ENCODE results near the gene COQ9.
A peak's percentile ranks its signal among the peaks of the same experiment; 100 is the strongest.

The COQ9 gene

DNA sequence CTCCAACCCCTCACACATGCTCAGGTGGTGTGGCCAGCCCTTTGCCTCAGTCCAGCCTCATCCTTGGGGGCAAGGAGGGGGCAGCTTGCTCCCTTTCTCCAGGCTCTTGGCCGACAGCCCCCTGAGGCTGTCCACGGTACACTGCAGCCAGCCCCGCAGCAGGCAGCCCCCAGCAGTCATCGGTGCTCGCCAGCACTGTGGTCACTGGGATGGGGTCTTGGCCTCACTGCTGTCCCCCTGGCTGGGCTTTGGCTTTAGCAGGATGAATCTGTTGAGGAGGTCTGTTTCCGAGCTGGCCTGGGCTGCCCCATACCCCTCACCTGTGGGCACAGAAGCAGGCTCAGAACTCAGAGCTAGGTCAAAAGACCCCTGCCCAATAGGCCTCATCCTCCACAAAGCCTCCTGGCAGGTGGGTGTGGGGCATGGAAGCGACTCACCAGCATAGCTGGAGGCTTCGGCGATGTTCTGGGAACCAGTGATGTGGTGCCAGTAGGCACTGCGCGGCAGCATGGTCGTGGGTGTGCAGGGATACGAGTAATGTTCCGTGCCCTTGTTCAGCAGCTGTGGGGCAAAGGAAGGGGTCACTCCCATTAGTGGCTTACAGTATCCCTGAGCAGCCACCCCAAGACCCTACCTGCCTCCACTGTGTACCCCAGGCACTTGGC is 26.0 kb downstream of the COQ9 start:
- DNase-seq (ENCODE audit: low spot score), result no peak

DNA sequence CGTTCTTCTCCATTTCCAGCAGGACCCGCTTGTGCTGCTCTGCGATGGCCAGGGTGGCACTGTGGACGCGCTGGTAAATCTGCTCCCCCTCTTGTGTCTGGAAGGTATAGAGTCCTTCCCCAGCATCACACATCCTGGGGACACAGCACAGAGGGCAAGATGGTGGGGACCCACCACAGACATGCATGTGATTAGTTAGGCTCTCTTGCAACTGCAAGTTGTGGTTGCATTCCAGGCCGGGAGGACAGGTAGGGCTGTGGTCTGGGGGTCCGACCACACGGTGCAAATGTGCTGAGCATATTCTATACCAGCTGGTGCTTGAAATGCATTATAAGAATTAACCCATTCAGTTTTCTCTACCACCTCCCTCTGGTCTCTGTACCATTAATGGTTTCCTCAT is 26.6 kb downstream of the COQ9 start:
- no peak for DNase-seq (ENCODE audit: low spot score)

DNA sequence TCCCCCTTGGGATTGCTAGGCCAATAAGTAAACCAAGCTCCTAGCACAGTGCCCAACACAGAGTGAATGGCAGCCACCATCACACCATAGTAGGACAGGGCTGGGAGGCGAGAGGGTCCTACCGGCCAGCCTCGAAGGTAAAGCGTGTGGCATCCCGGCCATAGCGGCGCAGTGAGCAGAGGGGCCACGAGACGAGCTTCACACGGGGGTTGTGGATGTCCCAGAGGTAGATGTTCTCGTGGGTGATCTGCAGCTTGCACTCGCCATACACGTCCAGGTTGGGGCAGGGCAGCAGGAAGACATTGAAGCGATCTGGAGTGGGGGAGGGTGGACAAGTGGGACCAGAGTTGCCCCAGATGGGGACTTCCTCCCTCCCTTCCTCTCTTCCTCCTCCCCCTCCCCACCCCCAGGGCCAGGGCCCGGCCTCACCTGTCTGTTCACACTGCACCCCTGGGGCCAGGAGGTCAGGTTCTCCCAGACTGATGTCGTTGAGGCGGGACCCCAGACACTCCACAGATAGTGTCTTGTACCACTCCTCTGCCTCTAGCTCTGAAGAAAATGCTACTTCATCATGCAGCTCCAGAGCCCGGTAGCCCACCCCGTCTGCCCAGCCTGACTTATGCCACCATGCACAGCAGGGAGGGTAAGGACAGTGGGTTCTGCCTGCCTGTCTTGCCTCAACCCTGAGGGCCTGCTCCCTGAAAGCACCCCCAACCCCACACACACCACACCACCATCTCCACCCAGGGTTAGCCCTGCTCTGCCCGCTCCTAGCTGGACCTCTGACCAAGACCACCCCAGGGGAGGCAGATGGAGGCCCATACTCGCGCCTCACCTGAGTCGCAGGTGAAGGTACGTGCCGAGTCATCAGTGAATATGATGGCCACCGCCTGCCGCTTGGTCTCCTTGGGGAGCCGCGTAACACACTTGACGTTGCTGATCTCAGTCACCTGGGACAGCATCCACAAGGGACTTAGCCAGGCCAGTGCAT is 27.7 kb downstream of the COQ9 start:
- no peak for DNase-seq (ENCODE audit: low spot score)

DNA sequence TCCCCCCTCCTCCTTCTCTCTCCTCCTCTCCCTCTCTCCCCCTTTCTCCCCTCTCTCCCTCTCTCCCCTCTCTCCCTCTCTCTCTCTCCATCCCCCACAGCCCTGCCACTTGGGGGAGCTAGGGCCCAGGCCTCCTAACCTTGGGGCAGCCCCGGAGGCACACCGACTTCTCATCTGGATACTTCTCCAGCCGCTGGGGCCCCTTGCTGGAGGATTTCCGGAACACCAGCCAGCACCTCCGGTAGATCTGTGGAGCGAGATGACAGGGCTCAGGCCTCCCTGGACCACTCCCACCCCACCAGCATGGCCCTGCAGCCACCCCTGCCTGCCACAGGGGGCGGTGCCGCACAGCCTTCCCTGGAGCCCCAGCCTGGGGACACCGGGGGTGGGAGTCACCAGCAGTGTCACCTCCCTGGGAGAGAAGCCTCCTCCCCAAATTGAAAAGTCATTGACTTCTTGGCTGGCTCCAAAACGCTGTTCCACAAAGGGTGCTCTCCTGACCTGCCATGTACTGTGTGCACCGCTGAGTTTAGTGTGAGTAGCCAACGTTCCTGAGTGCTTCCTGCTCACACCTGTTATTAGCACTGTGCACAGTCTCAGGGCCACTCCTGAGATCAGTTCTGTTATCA is 28.5 kb downstream of the COQ9 start:
- peak; percentile 76 for DNase-seq (ENCODE audit: low spot score)

DNA sequence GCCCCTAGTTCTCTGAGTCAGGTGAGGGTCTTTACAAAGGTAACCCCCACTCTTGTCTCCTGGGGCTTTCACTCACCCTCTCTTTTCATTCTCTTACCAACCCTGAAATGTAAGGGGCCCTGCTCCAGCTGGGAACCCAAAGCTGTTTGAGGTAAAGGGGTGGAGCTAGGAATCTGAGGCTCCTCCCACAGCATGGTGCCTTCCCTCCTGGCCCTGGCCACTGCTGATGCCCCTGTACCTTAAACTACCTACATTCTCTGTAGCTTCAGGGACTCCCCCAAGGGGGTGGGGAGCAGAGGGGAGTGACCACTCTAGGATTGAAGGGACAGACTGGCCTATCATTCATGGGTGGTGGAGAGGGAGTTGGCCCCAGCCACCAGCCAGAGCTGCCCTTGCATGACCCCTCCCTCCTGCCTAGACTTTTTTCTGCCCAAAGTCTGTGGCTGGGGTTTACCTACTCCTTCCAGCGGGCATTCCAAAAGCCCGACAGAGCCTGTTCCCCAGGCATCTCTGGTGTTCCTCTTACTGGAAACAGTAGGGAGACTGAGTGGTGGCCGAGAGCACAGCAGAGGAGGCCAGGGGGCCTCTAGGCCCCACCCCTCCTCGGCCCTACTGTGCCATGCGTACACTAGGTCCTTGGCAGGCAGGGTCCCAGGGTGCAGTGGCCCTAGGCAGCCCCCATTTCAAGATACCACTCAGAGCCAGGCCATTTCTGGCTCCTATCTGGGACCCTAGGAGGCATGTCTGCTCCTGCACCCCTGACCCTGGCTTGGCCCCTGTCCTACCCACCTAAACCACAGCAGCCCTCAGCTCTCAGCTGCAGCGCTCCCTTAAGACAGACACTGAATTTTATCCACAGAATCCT is 29.5 kb downstream of the COQ9 start:
- DNase-seq (ENCODE audit: low spot score), result no peak

DNA sequence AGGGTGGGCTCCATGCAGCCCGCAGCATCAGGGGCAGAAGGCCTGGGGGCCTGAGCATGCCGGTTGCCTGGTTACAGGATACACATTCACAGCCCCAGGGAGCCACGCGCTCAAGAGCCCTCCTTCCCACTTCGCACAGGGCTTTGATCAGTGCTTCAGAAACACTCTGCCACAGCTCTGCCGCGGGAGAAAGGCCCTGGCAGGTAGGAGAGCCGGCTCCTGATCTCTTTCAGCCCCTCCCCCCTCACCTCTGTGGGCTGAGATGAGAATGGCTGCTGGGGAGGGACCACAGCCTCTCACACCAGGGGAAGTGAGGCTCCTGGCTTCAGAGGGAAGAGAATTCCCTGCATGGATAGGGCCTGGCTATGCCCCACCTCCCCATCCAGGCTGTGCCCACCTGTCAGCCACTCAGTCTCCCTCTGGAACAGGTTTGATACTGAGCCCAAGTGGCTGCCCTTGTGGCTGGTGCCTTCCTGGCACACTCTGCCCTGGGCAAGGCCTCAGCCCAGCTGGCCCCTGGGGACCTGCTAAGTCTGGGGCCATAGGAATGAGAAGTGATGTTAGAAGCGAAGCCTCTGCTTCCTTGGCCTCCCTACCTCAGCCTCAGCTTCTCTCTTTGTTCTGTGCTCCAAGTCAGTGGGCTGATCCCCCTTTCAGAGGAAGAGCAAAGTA is 30.4 kb downstream of the COQ9 start:
- DNase-seq (ENCODE audit: low spot score), result no peak

DNA sequence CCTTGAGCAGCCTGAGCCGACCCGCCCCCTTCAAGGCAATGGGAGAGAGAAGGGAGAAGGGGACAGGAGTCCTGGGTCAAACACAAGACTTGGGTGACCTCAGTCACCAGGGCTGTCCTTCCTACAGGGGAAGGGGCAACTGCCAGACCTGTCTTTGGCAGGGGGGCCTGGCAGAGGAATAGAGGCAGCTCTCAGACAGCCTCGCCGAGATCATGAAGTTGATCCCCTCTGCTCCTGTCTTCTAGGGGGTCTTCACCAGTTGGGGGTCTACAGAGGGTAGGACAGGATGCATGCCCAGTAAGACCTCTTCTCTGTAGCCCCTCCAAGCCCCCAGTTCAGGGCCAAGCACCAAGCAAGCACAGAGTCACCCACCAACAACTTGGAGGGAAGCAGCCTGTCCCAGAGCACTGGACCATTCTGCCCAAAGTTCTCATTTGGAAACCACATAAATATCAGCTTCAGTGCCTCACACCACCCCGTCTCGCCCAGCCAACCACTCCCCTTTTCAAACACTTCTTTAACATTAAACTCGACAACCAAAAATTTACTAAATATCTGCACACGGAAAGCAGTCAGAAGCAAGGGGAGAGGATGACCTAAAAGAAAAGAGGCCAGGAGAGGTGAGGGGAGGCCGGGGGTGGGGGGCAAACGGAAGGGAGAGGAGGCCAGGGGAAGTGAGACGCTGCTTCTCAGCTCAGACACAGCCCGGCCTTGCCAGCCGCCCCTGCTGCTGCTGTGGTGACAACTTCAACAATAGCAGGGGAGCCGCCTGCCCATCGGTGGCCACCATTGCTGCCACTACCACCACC is 31.3 kb downstream of the COQ9 start:
- DNase-seq (ENCODE audit: low spot score), result no peak

DNA sequence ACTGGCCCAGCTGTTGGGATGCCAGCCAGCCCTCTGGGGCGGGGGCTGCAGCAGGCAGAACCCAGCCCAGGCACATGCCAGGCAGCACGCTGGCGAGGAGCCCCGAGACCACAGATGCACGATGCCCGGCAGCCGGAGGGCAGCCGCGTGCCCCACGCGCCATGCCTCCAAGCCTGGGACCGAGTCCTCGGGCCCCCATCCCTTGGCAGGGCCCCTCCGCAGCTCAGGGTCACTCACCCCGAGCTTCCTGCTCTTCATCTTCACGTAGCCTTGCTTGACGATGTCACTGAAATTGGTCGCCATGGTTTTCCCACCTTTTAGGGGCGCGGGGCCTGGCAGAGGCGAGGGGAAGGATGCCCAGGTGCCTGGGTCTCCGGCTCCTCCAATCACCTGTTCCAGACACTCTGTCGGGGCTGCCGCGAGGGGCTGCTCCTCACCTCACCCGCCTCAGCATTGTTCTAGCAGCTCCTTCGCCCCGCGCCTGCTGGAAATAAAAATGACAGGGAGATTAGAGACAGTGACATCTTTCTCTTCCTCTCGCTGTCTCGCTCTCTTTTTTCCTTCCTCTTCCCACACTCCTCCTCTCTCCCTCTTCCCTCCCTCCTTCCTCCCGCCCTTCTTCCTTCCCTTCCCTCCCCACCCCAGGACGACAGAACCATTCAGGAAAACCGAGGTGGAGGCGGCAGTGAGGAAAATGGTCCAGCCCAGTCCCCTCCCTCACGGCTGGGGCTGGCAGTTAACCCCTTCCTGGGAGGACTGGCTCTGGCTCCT is 32.1 kb downstream of the COQ9 start:
- peak; percentile 80 for DNase-seq (ENCODE audit: low spot score)

DNA sequence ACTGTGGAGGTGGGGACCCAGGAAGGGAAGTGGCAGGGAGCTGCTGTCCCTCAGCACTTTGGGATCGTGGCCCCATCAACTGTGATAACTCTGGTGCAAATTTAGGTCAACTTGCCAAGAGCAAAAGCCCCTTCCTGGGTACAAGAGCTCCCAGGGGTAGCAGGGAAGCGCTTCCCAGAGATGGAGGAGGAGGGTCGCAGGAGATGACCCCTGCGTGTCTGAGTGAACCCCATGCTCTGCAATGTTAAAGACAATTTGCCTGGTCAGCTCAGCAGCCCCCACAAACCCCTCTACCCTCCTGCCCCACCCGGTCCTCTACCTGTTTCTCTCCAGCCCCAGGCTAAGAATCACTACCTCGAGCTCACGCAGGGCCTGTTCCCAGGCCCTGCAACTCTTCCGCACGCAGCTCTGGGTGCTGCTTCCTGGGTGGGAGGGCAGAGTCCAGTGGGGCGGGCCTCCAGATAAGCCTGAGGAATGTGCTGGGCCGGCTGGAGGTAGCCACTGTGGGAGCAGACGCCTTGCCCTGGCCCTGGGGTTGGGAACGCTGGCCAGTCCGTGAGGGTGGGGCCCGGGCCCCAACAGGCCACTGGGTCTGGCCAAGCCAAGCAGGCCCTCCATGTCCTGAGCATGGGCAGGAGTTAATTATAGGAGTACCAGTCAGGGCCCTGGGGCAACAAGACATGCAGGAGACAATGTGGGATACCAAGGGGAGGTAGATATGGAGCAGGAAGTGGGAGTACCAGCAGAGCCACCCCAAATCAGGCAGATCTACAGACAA is 32.9 kb downstream of the COQ9 start:
- DNase-seq (ENCODE audit: low spot score), result no peak

DNA sequence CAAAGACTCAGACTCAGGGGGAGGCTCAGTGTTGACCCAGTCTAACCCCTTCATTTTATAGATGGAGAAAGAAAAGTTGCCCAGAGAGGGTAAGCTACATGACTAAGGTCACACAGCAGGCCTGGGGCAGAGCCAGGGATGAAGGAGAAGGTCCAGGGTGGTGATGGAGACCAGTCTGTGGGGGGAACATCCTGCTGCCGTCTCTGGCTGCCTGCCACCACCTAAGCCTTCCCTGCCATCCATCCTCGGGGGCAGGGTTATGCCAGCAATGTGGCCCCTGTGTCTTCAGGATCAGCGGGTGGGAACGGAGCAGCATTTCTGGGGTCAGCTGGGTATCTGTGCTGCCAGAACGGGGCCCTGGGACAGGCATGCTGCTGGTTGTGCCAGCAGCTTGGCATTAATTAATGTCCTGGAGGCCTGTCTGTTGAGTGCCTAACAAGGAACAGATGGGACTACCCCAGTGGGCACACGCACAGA is 33.5 kb downstream of the COQ9 start:
- peak; percentile 71 for DNase-seq (ENCODE audit: low spot score)

DNA sequence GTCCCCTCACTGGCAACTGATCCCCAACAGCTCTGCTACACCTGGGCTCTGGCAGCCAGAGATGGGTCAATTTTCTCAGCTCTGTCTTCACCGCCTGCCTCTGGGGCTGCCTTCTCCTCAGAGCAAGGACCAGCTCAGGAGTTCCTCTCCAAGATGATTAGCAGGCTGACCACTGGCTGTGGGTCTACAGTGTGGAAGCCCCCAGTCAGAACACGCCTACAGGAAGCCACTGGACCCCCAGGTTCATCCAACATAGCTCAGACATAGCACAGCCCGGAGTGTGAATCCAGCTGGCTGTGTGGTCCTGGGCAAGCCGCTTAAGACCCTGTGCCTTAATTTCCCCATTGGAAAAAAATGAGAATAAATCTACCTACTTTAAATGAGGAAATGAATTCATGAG is 34.1 kb downstream of the COQ9 start:
- no peak for DNase-seq (ENCODE audit: low spot score)

DNA sequence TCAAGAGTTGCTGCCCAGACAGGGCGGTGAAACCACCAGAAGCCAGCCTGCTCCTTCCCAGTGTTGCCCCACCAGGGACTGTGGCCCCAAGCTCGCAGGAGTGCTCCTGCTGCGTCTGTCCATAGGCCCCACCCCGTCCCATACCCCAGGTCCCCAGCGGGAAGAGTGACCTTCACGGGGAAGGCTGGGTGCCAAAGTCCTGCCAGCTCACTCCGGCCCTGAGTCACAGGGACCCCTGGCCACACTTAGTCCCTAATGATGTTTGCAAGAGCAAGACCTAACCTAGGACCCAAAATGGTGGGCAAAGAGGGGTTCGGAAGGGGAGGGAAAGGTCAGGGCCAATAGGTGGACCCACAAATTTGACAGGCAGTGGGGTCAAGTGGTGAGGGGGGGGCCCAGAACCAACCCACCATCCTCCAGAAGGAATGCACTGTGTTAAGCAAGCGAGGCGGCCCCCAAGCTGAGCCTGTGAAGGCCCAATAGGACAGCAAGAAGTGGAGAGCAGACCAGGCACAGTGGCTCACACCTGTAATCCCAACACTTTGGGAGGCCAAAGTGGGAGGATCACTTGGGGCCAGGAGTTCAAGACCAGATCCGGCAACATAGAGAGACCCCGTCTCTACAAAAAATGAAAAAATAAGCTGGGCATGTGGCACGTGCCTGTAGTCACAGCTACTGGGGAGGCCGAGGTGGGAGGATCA is 35.7 kb downstream of the COQ9 start:
- DNase-seq (ENCODE audit: low spot score), result no peak

DNA sequence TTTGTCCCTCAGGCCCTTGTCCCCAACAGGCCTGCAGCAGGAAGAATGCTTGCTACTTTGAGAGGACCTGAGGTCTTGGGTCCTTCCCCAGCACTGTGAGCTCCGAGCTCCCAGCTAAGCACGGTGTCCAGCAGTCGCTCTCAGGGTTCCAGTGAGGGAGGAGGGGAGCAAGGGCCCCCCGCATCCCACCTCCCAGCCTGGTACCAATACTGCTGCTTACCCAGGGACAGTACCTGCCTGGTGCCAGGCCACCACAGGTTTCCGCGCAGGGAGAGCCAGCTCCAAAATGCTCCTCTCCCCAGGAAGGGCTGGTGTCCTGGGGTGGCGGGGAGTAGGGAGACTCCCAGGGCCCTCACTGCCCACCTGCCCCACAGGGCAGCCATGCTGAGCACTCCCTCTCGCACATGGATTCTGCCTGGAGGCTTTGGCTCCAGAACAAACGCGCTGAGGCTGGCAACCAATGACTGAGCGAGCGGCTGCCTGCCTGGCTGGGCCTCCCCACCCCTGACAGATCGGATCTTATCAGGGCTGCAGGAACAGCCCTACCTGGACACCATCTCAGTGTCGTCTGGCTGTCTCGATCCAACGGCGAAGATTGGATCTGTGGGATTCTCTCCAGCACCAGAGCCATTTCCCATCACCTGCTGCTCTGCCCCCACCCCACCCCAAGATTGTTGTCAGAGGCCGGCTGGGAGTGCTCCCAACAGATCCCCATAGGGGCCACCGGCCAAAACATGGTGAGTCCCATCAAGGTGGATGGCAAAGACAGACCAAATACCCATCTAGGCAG is 36.6 kb downstream of the COQ9 start:
- peak; percentile 89 for DNase-seq (ENCODE audit: low spot score)

DNA sequence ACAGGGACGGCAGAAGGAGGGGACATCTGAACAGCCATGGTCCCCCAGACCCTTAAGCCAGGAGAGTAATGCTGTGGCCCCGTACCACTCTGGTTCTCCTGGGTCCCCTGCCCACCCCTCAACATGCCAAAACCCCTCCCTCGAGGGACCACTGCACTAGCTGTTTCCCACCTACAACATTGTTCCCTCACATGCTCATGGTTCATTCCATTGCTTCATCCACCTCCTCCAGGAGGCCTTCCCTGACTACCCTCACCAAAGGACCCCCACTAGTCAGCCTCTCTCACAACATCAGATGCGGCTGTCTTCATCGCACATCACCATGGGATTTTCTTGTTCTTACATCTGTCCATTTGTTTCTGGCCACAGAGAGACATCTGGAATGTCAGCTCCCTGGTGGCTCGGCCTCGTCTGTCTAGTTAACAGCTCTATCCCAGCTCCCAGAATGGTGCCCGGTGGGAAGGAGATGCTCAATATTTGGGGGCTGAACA is 37.3 kb downstream of the COQ9 start:
- DNase-seq (ENCODE audit: low spot score), result no peak

DNA sequence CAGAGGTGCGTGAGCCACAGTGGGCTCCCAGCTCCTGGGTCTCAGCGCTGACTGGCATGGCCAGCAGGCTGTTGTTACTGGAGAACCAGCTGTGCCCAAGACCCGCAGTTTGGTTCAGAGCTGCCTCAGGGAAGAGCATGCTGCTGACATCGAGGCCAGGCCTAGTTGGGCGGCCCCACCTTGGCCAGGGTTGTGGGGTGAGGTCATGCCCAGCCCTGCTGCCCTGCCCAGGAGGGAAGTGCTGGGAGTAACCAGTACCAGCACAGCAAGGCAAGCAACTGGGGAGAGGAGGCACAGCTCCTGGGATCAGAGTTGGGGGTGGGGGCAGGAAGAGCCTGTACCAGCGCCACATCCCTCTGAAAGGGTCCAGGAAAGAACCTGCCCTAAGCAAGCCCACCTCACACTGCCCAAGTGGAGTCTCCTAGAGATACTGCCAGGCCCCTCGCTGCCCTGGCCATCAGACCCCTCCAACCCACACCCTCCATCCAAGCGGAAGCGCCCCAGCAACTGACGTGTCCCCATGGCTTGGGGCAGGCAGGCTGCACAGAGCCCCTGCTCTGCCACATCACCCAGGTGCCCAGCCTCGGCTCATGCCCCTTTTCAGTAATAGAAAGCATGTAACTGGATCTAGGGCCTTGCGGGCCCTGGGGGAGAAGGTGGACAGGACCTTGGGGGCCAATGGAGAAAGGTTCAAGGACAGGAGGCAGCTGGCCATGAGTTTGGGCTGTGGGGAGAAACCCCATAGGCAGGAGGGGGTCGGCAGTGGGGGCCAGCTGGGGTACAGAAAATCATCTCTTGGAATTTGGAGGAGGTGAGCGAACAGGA is 38.0 kb downstream of the COQ9 start:
- DNase-seq (ENCODE audit: low spot score), result no peak

Data from cerebellar cortex (tissue), 1 donor.